Cerebellar nuclear complex (tissue), 1 donor: ENCODE measurements around the gene GPHN.

Experiments used
- DNase-seq, 2 experiments: peaks; one replicate each; lab custom pipeline; 2025; lab: John Stamatoyannopoulos, UW

GPHN gene

DNA sequence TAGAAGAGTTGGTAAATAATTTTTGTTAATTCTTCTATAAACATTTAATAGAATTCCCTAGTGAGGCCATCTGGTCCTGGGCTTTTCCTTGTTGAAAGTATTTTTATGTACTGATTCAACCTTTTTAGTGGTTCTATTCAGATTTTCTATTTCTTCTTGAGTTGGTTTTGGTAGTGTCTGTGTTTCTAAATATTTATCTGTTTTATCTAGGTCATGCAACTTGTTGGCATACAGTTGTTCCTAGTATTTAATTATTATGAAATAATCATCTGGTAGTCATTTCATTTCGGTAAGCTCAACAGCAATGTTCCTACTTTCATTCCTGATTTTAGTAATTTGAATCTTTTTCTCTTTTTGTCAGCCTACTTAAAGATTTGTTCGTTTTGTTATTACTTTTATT, 447.2 kb downstream of the GPHN start:
- DNase-seq, result no peak

DNA sequence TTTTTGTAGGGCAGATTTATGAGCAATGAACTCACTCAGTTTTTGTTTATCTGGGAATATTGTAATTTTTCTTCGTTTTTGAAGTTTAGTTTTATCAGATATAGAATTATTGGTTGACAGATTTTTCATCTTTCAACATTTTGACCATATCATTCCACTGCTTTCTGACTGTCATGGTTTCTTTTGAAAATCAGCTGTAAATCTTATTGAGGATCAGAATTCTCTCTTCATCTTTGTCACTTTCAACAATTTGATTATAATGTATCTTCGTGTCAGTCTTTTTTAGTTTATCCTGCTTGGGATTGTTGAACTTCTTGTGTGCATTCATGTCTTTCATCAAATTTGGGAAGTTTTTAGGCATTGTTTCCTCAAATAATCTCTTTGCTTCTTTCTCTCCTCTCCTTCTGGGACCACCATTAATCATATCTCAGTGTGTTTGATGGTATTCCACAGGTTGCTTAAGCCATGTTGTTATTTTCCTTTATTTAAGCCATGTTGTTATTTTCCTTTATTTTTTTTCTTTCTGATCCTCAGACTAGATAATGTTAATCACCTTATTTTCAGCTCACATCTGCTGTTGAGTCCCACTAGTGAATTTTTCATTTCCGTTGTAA, 451.6 kb downstream of the GPHN start:
- no peak for DNase-seq

DNA sequence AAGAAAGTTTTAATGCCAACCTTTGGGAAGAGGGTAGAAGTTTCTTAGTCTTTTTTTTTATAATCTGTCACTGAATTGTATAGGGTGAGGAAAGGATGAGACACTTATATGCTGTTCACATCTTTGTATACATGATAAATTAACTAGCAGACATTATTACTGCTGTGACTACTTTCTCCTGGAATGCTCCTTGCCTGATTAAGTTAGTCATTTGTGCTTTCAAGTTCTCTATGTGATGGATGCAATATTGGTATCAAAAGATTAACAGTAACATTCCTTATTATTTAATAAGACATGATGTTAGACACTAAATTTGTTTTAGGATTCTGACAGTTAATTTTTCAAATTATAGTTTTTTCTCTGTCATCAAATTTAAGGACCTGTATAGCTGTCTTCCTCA, 457.9 kb downstream of the GPHN start:
- no peak for DNase-seq

DNA sequence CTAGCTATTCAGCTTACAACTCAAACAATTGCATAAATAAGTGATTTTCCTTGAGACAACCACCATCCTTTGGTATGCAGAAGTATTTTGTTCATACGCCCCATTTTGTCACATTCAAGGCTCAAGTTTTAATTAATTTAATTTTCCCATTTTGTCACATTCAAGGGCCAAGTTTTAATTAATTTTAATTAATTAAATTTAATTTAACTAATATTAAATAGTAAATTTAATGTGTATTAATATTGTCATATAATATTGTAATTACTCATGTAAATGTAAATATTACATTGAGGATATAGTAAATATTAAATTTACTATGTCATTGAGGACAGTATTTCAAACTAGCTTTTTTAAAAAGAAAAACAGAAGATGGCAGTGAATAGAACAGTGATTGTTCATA, 464.5 kb downstream of the GPHN start:
- no peak for DNase-seq

DNA sequence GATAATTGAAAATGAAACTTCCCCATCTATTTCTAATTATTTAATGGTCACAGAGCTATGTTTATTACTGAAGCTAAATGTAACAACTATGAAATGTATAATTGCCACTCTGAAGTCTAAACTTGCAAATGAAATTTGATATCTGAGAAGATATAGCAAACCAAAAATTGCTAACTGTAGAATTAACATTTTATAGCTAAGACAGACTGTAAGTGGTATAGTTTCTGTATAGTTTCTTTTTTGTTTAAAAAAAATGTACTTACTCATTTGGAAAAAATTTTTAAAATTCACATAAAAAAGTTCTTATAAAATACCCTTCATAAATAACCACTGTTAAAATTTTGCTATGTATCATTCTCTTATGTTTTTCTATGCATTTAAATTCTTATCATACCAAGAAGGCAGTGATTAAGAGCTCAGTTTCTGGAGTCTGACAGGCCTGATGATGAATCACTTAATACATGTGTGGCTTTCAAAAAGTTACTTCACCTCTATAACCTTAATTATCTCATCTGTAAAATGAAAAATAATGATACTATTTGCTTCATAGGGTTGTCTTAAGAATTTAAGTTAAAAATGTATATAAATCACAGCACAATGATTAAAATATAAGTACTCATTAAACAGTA, 466.6 kb downstream of the GPHN start:
- DNase-seq, result no peak

DNA sequence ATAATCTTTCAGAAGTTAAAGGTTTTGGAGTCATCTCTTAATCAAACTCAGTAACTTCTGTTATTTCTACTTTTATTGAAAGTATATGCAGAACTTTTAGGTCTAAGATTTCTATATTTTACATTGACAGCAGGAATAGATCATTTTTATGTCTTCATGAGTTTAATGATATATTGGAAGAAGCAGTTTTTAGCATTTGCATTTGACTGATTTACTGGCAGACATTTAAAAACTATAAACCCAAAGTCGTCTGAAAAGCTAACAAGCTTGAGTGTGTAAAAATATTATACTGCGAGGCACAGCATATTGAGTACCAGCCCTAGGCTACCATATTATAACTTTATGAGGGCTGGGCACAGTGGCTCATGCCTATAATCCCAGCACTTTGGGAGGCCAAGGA, 467.3 kb downstream of the GPHN start:
- DNase-seq, result no peak

DNA sequence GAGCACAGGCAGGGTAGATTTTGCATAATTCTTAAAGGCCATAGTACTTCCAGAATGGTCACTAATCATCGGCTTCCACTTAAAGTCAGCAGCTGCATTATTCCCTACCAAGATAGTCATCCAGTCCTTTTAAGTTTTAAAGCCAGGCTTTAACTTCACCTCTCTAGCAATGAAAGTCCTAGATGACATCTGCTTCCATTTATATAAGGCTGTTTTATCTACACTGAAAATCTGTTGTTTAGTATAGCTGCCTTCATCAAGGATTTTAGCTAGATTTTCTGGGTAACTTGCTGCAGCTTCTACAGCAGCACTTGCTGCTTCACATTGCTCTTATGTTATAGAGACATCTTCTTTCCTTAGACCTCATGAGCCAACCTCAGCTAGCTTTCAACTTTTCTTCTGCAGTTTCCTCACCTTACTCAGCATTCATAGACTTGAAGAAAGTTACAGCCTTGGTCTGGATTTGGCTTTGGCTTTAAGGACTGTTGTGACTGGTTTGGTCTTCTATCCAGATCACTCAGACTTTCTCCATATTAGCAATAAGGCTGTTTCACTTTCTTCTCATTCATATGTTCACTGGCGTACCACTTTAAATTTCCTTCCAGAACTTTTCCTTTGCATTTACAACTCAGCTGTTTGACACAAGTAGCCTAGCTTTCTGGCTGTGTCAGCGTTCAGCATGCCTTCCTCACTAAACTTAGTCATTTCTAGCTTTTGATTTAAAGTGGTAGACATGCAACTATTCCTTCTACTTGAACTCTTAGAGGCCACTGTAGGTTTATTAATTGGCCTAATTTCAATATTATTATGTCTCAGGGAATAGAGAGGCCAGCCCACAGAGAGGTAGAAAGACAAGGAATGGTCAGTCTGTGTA, 471.4 kb downstream of the GPHN start:
- DNase-seq, result no peak

DNA sequence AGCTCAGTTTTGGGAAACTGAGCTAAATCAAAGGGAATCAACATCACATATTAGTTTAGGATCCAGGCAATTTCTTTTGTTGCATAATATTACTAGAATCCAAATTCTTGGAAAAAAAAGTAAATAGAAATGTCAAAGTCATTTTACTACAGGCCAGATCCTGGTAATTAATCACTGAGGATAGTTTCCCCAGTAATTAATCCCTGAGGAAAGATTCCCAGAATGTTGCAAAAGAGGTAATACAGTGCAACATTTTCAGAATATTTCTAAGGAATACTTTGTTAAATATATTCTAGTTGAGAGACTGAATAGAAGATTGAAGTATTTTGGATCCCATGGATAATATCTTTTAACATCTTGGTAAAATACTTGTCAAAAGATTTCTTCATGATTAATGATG, 474.3 kb downstream of the GPHN start:
- DNase-seq, result no peak

DNA sequence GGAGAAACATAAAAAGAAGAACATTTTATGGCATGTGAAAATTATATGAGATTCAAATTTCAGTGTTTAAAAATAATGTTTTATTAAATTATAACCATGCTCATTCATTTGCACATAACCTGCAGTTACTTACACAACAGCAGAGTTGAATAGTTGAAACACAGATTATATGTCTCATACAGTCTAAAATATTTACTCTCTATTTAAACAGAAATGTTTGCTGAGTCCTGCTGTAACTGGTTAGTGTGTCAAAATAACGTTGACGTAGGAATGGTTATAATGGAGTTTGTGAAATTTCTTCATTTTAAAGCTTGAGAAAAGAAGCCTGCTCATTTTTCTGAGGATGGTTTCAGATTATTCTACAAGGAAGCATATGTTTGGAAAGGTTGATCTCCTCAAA, 484.8 kb downstream of the GPHN start:
- no peak for DNase-seq

DNA sequence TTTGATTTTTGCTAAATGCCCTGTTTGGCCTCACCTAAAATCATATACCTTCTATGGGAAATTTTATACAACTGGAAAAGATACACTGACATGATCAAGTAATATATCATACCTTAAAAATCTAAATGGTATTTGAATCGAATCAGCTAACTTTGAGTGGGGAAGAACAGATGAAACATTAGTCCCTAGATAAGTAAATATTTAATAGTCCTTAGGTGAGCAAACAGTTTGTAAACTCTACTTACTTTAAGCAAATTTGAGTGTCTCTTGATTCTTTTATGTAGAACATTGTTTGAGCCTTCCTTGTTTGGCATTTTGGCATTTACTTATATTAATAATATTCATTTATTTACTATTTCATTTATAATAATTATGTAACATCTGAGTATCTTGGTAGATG, 485.6 kb downstream of the GPHN start:
- DNase-seq, result no peak

DNA sequence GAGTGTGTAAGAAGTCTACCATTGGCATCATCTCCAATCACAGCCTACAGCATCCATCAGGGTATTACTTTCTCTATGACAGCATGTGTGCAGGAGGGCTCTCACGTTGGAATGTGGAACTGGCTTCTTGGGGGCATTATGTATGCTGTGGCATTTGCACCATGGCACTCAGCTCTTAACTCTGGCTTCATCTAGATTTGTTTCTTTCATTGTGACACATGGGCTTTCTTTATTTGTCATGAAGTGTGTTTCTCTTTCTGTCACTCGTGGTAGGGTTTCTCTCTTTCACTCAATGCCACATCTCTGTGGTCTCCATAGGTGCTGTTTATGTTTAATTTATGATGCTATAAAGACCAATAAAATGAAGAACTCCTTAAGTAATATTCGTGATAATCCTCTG, 490.1 kb downstream of the GPHN start:
- DNase-seq, result no peak

DNA sequence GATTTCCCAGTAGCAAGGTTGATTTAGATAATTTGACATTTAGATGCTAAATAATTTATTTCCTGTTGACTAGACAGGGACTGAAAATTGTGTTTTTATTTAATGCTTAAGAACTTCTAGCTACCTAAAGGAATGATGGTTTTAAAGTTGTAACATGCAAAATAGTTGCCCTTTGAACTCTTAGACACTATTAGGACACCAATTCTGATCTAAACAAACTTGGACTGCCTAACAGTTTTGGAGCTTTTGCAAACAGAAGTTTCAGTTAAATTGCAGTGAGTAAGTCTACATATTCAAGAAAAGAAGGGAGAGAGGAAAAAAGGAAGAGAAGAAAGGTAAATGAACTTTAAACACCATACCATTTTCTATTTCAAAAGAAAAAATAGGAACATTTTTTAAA, 492.0 kb downstream of the GPHN start:
- DNase-seq, result no peak

DNA sequence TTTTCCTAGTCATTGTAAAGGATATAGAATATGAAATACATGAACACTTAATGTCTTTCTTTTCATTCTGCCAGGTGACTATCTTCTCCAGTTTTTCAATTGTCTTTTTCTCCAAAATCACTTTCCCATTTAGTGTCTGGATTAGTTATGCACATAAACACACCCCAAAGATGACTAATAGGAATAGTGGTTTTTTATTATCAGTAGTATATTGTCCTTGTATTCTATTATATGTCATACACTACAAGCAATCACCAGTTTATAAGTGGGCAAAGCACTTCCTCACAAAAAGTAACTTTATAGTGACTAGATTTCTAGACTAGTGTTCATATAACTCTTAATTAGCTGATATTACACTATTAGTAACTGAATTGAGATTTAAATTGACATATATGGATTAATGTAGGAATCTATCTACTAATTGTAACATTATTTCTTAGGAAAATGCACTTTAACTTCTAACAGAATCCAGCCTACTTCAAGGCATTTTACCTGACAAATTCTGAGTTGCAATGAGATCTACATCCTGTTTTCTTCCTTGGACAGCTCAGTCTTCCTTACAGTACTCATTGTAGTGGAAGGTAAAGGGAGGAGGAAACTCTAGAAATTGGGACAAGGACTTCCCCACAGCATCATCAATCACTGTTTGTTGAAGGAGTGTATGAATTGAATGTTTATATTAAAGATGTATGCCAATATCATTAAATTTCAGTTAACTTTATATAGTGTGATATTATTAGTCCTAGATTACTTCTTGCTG, 495.2 kb downstream of the GPHN start:
- DNase-seq, result no peak

DNA sequence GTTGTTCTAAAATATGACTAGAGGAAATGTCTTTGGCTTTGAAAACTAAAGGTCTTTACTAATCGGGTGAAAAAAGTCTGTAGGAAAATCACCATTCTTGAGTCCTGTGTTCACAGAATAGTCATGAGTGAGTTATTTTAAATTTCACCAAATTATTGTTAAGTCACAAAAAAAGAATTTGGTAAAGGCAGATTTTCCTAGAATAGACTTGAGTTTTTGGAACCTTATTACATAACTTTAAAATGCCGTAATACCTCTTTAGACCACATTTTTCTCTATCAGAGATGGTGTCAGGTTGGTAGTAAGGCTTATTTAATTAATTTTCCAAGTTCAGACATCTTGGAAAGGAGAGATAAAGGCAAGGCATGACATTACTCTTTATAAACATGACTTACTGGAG, 496.6 kb downstream of the GPHN start:
- DNase-seq, result no peak

DNA sequence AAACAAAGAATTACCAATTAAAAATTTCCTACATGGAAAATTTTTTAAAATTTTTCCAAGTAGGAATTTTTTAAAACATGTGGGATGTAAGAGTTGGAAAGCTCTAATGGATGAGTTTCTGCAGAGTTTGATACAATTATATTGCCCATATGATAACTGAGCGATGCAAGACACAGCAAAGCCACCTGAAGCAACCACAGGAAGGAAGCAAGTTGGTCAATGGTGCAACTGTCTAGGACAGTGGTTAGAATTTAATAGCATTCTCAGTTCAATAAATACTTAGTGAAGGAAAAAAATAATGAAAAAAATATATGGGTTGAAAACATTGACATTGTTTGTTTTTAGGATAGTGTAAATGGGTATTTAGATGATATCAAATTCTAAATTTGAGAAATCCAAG, 502.7 kb downstream of the GPHN start:
- no peak for DNase-seq

DNA sequence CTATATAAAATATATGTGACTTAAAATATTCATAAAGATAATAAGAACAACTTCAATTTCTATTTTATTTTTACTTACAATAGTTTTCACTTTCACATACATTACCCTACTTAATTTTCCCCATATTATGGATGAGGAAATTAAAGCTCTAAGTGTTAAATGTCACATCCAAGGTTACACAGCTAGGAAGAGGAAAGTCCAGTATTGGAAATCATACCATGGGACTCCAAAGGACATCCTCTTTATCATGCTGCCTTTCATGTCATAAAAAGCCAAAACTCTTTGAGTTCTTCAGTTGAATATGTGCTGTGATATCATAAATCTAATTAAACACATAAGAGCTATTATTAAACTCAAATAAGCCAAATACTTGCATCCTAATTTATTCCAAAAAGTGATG, 508.9 kb downstream of the GPHN start:
- no peak for DNase-seq

DNA sequence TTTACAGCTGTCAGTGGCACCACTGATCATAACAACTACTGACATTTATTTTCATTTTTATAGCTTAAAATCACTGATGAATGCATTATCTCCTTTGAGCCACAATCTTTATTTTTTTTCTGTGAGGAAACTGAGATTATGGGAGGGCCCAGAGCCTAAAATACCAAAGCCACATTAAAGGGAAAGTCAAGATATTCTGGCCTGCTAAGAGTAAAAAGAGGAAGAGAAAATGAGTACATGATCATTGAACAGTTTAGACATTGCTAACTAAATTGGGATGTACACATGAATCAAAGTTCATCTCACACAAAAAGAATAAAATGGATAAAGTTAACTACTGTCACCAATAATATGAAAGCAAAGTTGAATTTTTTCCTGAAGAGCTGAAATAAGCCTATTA, 510.8 kb downstream of the GPHN start:
- no peak for DNase-seq

DNA sequence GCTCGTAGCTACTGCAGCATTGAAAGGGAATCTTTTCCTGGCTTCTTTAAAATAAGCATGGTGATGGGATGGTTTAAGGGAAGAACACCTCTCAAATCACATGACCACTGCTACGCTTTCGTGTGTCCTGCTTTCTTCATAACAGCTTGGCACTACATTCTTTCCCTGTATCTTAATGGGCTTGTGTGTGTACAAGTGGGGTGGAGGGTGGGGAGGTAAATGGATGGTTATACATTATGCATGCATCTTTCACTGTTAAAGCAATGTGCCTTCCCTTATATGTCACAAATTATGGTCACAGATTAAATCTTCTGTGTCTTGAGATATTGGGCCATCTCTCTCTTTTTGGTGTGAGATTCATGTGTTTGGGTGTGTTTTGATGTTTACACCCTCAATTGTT, 511.8 kb downstream of the GPHN start:
- no peak for DNase-seq

DNA sequence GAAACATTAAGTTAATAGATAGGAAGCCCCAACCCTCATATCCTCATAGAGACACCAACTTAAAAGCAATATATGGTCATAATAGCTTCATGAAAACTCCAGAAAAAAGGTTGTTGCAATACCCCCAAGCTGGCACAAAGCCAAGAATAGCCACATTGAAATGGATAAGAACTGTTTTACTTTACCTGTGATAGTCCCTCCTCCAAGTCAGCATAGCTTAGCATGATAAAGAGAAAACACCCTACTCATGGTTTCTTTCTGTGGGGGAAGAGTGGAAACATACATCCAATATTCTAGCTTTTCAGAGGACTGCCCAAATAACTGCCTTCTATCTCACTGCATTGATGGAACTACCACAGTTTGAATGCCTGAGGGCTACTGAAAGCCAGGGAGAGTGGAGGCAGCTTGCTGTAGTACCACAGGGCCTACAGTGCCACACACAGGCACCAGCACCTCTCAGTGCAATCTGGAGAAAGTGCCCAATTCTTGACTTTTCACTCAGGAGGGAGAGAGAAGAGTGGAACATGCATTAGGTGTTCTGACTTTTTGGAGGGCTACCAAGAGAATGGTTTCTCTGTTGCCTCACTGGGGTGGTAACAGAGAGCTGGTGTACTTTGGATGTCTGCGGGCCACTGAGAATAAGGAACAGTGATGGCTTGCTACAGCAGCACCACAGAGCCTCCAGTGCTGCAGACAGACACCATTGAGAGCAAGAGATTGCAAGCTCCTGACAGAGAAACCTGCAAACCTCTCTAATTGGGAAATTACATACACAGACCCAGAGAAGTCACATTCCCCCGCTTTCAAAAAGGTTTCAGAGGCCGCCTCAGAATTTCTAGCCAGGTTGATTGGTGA, 524.2 kb downstream of the GPHN start:
- DNase-seq, result no peak

DNA sequence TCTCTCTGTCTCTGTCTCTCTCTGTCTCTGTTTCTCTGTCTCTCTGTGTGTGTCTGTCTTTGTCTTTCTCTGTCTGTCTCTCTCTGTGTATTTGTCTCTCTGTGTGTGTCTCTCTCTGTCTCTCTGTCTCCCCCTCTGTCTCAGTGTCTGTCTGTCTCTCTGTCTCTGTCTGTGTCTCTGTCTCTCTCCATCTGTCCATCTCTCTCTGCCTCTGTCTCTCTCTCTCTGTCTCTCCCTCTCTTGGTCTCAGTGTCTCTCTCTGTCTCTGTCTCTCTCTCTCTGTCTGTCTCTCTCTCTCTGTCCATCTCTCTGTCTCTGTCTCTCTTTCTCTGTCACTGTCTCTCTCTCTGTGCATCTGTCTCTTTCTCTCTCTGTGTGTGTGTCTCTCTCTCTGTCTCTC, 537.5 kb downstream of the GPHN start:
- DNase-seq, result no peak

DNA sequence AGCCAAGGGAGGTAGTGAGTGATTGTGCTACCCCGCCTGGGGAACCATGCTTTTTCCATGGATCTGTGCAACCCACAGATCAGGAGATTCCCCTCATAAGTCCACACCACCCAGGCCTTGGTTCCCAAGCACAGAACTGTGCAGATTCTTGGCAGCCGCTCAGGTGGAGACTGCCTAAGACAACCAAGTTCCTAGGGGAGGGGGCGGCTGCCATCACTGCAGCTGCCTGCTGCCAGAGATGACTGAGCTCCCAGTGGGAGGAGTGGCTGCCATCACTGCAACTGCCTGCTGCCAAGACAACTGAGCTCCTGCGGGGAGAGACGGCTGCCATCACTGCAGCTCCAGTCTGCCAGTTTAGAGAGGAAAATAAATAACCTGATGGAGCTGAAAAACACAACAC, 542.9 kb downstream of the GPHN start:
- DNase-seq, result no peak

DNA sequence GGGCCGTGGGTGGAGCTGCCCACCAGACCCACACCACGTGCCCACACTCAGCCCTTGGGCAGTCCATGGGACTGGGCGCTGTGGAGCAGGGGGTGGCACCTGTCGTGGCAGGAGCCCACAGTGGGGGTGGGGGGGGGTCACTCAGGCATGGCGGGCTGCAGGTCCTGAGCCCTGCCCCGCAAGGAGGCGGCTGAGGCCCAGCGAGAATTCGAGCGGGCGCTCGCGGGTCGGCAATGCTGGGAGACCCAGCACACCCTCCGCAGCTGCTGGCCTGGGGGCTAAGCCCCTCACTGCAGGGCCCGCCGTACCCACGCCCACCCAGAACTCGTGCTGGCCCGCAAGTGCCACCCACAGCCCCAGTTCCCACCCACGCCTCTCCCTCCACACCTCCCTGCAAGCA, 548.7 kb downstream of the GPHN start:
- DNase-seq, result no peak
